HepG2 (cell line): Measurements from ENCODE around the gene EBF4. TPM values are rescaled to one million over a fixed set of nuclear protein-coding genes. Genes with fewer than 3 reads are reported as not detected.

Source experiments
- CBX2 ChIP-seq, 2 experiments: fragments of 200-600 bp in 1 of 2; sonication (generic); formaldehyde crosslinking in 1 of 2; IDR thresholded peaks; 2 replicates each; pipeline versions ENCODE4 v1.7.0 to v1.8.1; 2018 to 2022; ENCODE audit warnings: low read depth in 2 of 2, low read length in 1 of 2, mild to moderate bottlenecking in 1 of 2, missing genetic modification reagents in 1 of 2
- EED ChIP-seq: sonication (generic); formaldehyde crosslinking; IDR thresholded peaks from 2 replicates; pipeline ENCODE4 v1.5.0; 2020; ENCODE audit warnings: mild to moderate bottlenecking, missing genetic modification reagents
- ISL2 ChIP-seq: sonication (generic); formaldehyde crosslinking; IDR thresholded peaks from 2 replicates; pipeline ENCODE4 v1.5.0; 2020; ENCODE audit warnings: missing genetic modification reagents
- MAFF ChIP-seq: IDR thresholded peaks from 2 replicates; pipeline ENCODE4 v1.6.1; 2011; ENCODE audit warnings: low read depth, low read length, improper control_type of control experiment
- MAFK ChIP-seq, 2 experiments: IDR thresholded peaks in 1 of 2; conservative IDR thresholded peaks in 1 of 2; 2 replicates each; pipeline ENCODE4 v1.6.1; 2011; ENCODE audit warnings: improper control_type of control experiment in 2 of 2, low read length in 2 of 2
- NBN ChIP-seq: fragments of 450-650 bp; conservative IDR thresholded peaks from 2 replicates; pipeline ENCODE4 v1.6.1; 2017
- NPAS2 ChIP-seq: sonication (generic); formaldehyde crosslinking; IDR thresholded peaks from 2 replicates; pipeline ENCODE4 v1.8.0; 2022; ENCODE audit warnings: mild to moderate bottlenecking, missing genetic modification reagents, borderline replicate concordance
- TCF7 ChIP-seq: sonication (generic); IDR thresholded peaks from 2 replicates; pipeline ENCODE4 v1.6.1; 2016; ENCODE audit warnings: antibody characterized with exemption, low read depth
- TFDP2 ChIP-seq: sonication (generic); formaldehyde crosslinking; IDR thresholded peaks from 2 replicates; pipeline ENCODE4 v1.4.0; 2020; ENCODE audit warnings: missing genetic modification reagents
- ZEB1 ChIP-seq: IDR thresholded peaks from 2 replicates; pipeline ENCODE4 v1.6.1; 2012; ENCODE audit warnings: mild to moderate bottlenecking, low read depth, inconsistent platforms; ENCODE audit not compliant: insufficient replicate concordance
- ZNF124 ChIP-seq: sonication (generic); formaldehyde crosslinking; IDR thresholded peaks from 2 replicates; pipeline ENCODE4 v1.4.0; 2020; ENCODE audit warnings: missing genetic modification reagents
- ZNF614 ChIP-seq: IDR thresholded peaks from 2 replicates; pipeline ENCODE4 v1.6.1; 2018; ENCODE audit warnings: missing biosample characterization, missing genetic modification reagents, inconsistent platforms, borderline replicate concordance
- ZNF629 ChIP-seq: sonication (generic); formaldehyde crosslinking; conservative IDR thresholded peaks from 2 replicates; pipeline ENCODE4 v1.5.0; 2020; ENCODE audit warnings: missing genetic modification reagents
- polyA plus RNA-seq, 8 experiments: library from polyadenylated mRNA; depleted of rRNA in 3 of 8; stranded (reverse) in 7 of 8; unstranded in 1 of 8; fragments of >200 nt; fragmentation: Illumina TruSeq in 4 of 8; extraction: Trizol in 4 of 8; gene quantifications; 2 replicates each; pipeline versions ENCODE4 v1.2.1 to v1.2.3, GENCODE V29; 2011 to 2016; ENCODE audit warnings: low read depth in 4 of 8, missing spikeins in 1 of 8, mixed read lengths in 1 of 8; ENCODE audit not compliant: insufficient read depth in 1 of 8
- total RNA-seq, 5 experiments: library from RNA; depleted of rRNA; stranded (reverse); fragments of >200 nt; fragmentation: Illumina TruSeq; extraction: Trizol; gene quantifications; 2 replicates each; pipeline ENCODE4 v1.2.3, GENCODE V29; 2016; ENCODE audit warnings: low read depth in 1 of 5
- TF ChIP-seq, protein P1 (sequence below): sonication (generic); formaldehyde crosslinking; IDR thresholded peaks from 2 replicates; pipeline ENCODE4 v1.5.0; 2020; ENCODE audit warnings: mild to moderate bottlenecking, missing genetic modification reagents

EBF4 gene
- total and polyA plus RNA-seq, 2 of the 13 experiments (the other 11 are each of a cell fraction or from before 2014, with no cell fraction given) = 0.84 to 2.2 TPM

GRCh38 chr20:2799688-2800520 is 107.3 kb downstream of the EBF4 start (continued):
- TF ChIP-seq MAFK (conservative IDR thresholded peaks at IDR 0.05 in 1 of 2, IDR thresholded peaks at IDR 0.05 in 1 of 2; ENCODE audit: low read length in 2 of 2) (peak; percentile 42 to 45; a peak in 2 of 4 replicates), ZEB1 (no peak), TFDP2 (CRISPR knock-in tag) (no peak), ZNF124 (CRISPR knock-in tag) (no peak), NPAS2 (CRISPR knock-in tag) (no peak), EED (CRISPR knock-in tag) (no peak), TCF7 (no peak), ISL2 (CRISPR knock-in tag) (no peak), CBX2 (IDR thresholded peaks at IDR 0.05; ENCODE audit: low read depth, low read length) (no peak), CBX2 (CRISPR knock-in tag; IDR thresholded peaks at IDR 0.05; ENCODE audit: low read depth) (no peak), ZNF629 (no peak), MAFF (peak; percentile 60; the same call in 1 of the 2 replicates), NBN (no peak), ZNF614 (CRISPR knock-in tag) (no peak)
- TF ChIP-seq, protein P1, sequence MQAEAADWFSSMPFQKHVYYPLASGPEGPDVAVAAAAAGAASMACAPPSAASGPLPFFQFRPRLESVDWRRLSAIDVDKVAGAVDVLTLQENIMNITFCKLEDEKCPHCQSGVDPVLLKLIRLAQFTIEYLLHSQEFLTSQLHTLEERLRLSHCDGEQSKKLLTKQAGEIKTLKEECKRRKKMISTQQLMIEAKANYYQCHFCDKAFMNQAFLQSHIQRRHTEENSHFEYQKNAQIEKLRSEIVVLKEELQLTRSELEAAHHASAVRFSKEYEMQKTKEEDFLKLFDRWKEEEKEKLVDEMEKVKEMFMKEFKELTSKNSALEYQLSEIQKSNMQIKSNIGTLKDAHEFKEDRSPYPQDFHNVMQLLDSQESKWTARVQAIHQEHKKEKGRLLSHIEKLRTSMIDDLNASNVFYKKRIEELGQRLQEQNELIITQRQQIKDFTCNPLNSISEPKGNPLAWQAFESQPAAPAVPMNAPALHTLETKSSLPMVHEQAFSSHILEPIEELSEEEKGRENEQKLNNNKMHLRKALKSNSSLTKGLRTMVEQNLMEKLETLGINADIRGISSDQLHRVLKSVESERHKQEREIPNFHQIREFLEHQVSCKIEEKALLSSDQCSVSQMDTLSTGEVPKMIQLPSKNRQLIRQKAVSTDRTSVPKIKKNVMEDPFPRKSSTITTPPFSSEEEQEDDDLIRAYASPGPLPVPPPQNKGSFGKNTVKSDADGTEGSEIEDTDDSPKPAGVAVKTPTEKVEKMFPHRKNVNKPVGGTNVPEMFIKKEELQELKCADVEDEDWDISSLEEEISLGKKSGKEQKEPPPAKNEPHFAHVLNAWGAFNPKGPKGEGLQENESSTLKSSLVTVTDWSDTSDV (CRISPR knock-in tag) = 0 out of 2 replicates have a peak, but pooled peaks have one; percentile 63
